Measurements from ENCODE around the gene CPNE5.

DNA sequence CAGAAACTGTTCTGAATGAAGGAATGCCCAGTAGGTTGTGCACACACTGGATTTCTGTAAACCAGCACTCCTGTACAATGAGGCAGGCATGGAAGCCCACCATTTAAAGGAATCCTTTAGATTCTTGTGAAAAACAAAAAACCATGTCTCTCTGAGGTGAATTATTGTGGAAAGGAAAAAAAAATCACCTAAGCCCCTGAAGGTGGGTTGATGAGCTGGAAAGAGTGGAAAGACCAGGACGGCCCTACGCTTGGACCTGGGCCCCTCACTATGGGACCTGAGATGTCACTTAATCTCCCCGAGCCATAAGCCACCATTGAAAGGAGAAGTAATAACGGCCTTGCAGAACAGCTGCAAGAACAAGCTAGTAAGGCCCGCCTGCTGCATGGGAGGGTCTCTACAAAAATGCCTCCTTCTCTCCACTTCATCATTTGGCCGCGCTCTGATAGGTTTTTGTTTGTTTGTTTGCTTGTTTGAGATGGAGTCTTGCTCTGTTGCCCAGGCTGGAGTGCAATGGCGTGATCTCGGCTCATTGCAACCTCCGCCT is 72.8 kb downstream of the CPNE5 start:
- TF ChIP-seq, protein P1, sequence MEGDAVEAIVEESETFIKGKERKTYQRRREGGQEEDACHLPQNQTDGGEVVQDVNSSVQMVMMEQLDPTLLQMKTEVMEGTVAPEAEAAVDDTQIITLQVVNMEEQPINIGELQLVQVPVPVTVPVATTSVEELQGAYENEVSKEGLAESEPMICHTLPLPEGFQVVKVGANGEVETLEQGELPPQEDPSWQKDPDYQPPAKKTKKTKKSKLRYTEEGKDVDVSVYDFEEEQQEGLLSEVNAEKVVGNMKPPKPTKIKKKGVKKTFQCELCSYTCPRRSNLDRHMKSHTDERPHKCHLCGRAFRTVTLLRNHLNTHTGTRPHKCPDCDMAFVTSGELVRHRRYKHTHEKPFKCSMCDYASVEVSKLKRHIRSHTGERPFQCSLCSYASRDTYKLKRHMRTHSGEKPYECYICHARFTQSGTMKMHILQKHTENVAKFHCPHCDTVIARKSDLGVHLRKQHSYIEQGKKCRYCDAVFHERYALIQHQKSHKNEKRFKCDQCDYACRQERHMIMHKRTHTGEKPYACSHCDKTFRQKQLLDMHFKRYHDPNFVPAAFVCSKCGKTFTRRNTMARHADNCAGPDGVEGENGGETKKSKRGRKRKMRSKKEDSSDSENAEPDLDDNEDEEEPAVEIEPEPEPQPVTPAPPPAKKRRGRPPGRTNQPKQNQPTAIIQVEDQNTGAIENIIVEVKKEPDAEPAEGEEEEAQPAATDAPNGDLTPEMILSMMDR (IDR thresholded peaks at IDR 0.05) = no peak
- no peak for TF ChIP-seq POLR2AphosphoS5 (IDR thresholded peaks at IDR 0.05)
- TF ChIP-seq EP300 (IDR thresholded peaks at IDR 0.05) = no peak

Data from sigmoid colon (tissue), 4 donors.